ENCODE results near the gene AOPEP. TPM values are rescaled to one million over a fixed set of nuclear protein-coding genes. Genes with fewer than 3 reads are reported as not detected.

AOPEP gene
- total RNA-seq, 4 donors from 2014 or later: 126 to 216 (median 136) TPM

- WGBS, 2 donors: 89 to 96% methylated on average over 5 of the region's 5 CpGs
Observed at GRCh38 chr9:95073918-95074317, 347.4 kb downstream of the AOPEP start.

GRCh38 chr9:95074632-95075031, 348.1 kb downstream of the AOPEP start:
- 42 to 77% methylated on average over 9 of the region's 9 CpGs for WGBS, 2 donors
- Histone ChIP-seq H3K9me3 (no peaks in the 10 kb centered on the region), H3K4me1 (peaks cover 64 to 96% of the 10 kb centered on the region in 2 donors), H3K4me3 (replicated peaks in 1 of 3) (no peak overlapping the region), H3K27me3 (no peaks in the 10 kb centered on the region), H3K27ac (peak overlapping the region in 2 of 3 donors; percentile 54 to 63), H3K36me3 (no peaks in the 10 kb centered on the region)
- intact Hi-C loops (cut with DNase I): no loop called here
- DNase-seq: peak; percentile 36 to 46
- TF ChIP-seq POLR2A (IDR thresholded peaks at IDR 0.05) (no peak), CTCF (IDR thresholded peaks at IDR 0.05) (no peak)

More at GRCh38 chr9:95073918-95074317, 347.4 kb downstream of the AOPEP start:
- Histone ChIP-seq H3K4me1 (peaks cover 61 to 96% of the 10 kb centered on the region in 2 donors), H3K9me3 (no peaks in the 10 kb centered on the region), H3K27me3 (no peaks in the 10 kb centered on the region), H3K27ac (peak overlapping the region in 2 of 3 donors; percentile 54 to 63), H3K36me3 (no peaks in the 10 kb centered on the region), H3K4me3 (replicated peaks in 1 of 3) (no peak overlapping the region)
- intact Hi-C loops (cut with DNase I): no loop called here
- TF ChIP-seq CTCF (IDR thresholded peaks at IDR 0.05) (no peak), POLR2A (IDR thresholded peaks at IDR 0.05) (no peak)
- DNase-seq: no peak

GRCh38 chr9:95075700-95076099, 349.2 kb downstream of the AOPEP start:
- no peaks in the 10 kb centered on the region for H3K9me3 ChIP-seq
- TF ChIP-seq CTCF (IDR thresholded peaks at IDR 0.05) (no peak), POLR2A (IDR thresholded peaks at IDR 0.05) (no peak)
- H3K4me3 ChIP-seq (replicated peaks in 1 of 3): no peak overlapping the region
- DNase-seq: no peak
- H3K27ac ChIP-seq: peak overlapping the region in 1 of 3 donors; percentile 8
- H3K27me3 ChIP-seq: no peaks in the 10 kb centered on the region
- peaks cover 54 to 85% of the 10 kb centered on the region in 2 donors for H3K4me1 ChIP-seq
- WGBS, 2 donors: 93 to 94% methylated on average over 7 of the region's 7 CpGs
- H3K36me3 ChIP-seq: peaks cover 0 to 3% of the 10 kb centered on the region in 2 donors
- intact Hi-C loops (cut with DNase I): no loop called here

GRCh38 chr9:95076696-95077052, 350.2 kb downstream of the AOPEP start:
- peaks cover 44 to 75% of the 10 kb centered on the region in 2 donors for H3K4me1 ChIP-seq
- no peak for DNase-seq
- intact Hi-C loops (cut with DNase I): no loop called here

GRCh38 chr9:95077053-95077765, 350.7 kb downstream of the AOPEP start:
- H3K27ac ChIP-seq: peak overlapping the region in 2 of 3 donors; percentile 24 to 48
- H3K4me1 ChIP-seq: peaks cover 43 to 71% of the 10 kb centered on the region in 2 donors
- 73 to 76% methylated on average over 18 of the region's 18 CpGs for WGBS, 2 donors
- no peaks in the 10 kb centered on the region for H3K9me3 ChIP-seq
- no peak overlapping the region for H3K4me3 ChIP-seq (replicated peaks in 1 of 3)
- TF ChIP-seq POLR2A (IDR thresholded peaks at IDR 0.05) (no peak), CTCF (IDR thresholded peaks at IDR 0.05) (no peak)
- no peaks in the 10 kb centered on the region for H3K27me3 ChIP-seq
- H3K36me3 ChIP-seq: peaks cover 14 to 18% of the 10 kb centered on the region in 2 donors
- no peak for DNase-seq
- intact Hi-C loops (cut with DNase I): no loop called here

More at GRCh38 chr9:95076696-95077052, 350.2 kb downstream of the AOPEP start:
- H3K4me3 ChIP-seq (replicated peaks in 1 of 3): no peak overlapping the region
- H3K27me3 ChIP-seq: no peaks in the 10 kb centered on the region
- WGBS, 2 donors: 79 to 82% methylated on average over 1 of the region's 1 CpG
- peak overlapping the region in 1 of 3 donors; percentile 48 for H3K27ac ChIP-seq
- peaks cover 9 to 13% of the 10 kb centered on the region in 2 donors for H3K36me3 ChIP-seq
- TF ChIP-seq POLR2A (IDR thresholded peaks at IDR 0.05): no peak
- no peaks in the 10 kb centered on the region for H3K9me3 ChIP-seq

Measured in thyroid gland (tissue), 4 donors.